HCT116 (cell line): Measurements from ENCODE around the gene EIF4EBP3. TPM values are rescaled to one million over a fixed set of nuclear protein-coding genes. Genes with fewer than 3 reads are reported as not detected.

ENCODE experiments used
- ATAC-seq: fragments of 200-7000 bp; cut with Tn5 transposase; 2 replicates; pipeline ENCODE4 v1.9.1; 2020; ENCODE audit warnings: mild to moderate bottlenecking, moderate library complexity
- BruUV-seq: library from RNA; stranded (reverse); fragments of 400-500 nt; replicated peaks from 2 replicates; lab custom pipeline; 2021; lab: Mats Ljungman, UMichigan
- CTCF ChIA-PET: fragments of 300-600 bp; sonication (Branson Sonifier 250); formaldehyde crosslinking; loops from one replicate; lab custom pipeline; 2021; ENCODE audit warnings: antibody characterized with exemption; lab: Charles Lee
- POLR2A ChIA-PET: fragments of 300-600, 350-600 bp; sonication (Branson Sonifier 250); formaldehyde crosslinking; loops from one replicate; lab custom pipeline; 2021; ENCODE audit warnings: antibody characterized with exemption; lab: Charles Lee
- RAD21 ChIA-PET, 2 experiments: fragments of 300-600 bp; sonication (Branson Sonifier 250); formaldehyde crosslinking; loops; one replicate each; lab custom pipeline; 2023; ENCODE audit warnings: low total read pairs in 2 of 2; ENCODE audit not compliant: uncharacterized antibody in 2 of 2, unreplicated experiment in 2 of 2, low non-redundant PET in 1 of 2; lab: Charles Lee
- DNase-seq: peaks from one replicate; pipeline ENCODE4 v3.0.0-alpha.2; 2010; ENCODE audit warnings: low read depth, low spot score
- H2AFZ ChIP-seq: fragments of 200-600 bp; shearing (Covaris generic), sonication (generic); 2 replicates; pipeline ENCODE4 v1.6.1; 2017; ENCODE audit warnings: low read depth, mixed run types, mixed read lengths, antibody characterized with exemption, low read length; ENCODE audit not compliant: poor library complexity, severe bottlenecking
- H3K27ac ChIP-seq: 2 replicates; pipeline ENCODE4 v1.5.1; 2012; ENCODE audit warnings: low read depth, low read length
- H3K27me3 ChIP-seq: fragments of 200-600 bp; sonication (generic); 2 replicates; pipeline ENCODE4 v1.6.1; 2016; ENCODE audit warnings: mixed run types, low read length, mixed read lengths; ENCODE audit not compliant: insufficient read depth
- H3K36me3 ChIP-seq, 2 experiments: fragments of 200-500 bp in 1 of 2; fragments of 200-600 bp in 1 of 2; sonication (Bioruptor generic) in 1 of 2; sonication (generic) in 1 of 2; 2 replicates each; pipeline versions ENCODE4 v1.5.1 to v1.6.1; 2014 to 2016; ENCODE audit warnings: low read length in 2 of 2, inconsistent platforms in 1 of 2, mixed read lengths in 1 of 2, mixed run types in 1 of 2; ENCODE audit not compliant: insufficient read depth in 2 of 2, control insufficient read depth in 1 of 2
- H3K4me1 ChIP-seq, 2 experiments: fragments of 200-600 bp in 1 of 2; sonication (generic) in 1 of 2; 2 replicates each; pipeline versions ENCODE4 v1.5.1 to v1.6.1; 2012 to 2017; ENCODE audit warnings: low read length in 2 of 2, inconsistent platforms in 1 of 2, mild to moderate bottlenecking in 1 of 2, mixed read lengths in 1 of 2, mixed run types in 1 of 2, moderate library complexity in 1 of 2; ENCODE audit not compliant: insufficient read depth in 2 of 2, control insufficient read depth in 1 of 2
- H3K4me2 ChIP-seq: fragments of 200-600 bp; sonication (generic); 2 replicates; pipeline ENCODE4 v1.6.1; 2017; ENCODE audit warnings: mixed run types, low read length, mixed read lengths
- H3K4me3 ChIP-seq, 2 experiments: fragments of 200-600 bp in 1 of 2; sonication (generic) in 1 of 2; replicated peaks in 1 of 2; 2 replicates each; pipeline ENCODE4 v1.5.1; 2011 to 2016; ENCODE audit warnings: low read length in 2 of 2, control low read depth in 1 of 2, low read depth in 1 of 2, mild to moderate bottlenecking in 1 of 2, mixed read lengths in 1 of 2, mixed run types in 1 of 2
- H3K79me2 ChIP-seq: fragments of 200-600 bp; sonication (generic); 2 replicates; pipeline ENCODE4 v1.6.1; 2017; ENCODE audit warnings: mild to moderate bottlenecking, mixed run types, low read length, moderate library complexity, mixed read lengths; ENCODE audit not compliant: insufficient read depth
- H3K9ac ChIP-seq: fragments of 200-600 bp; sonication (generic); 2 replicates; pipeline ENCODE4 v1.6.1; 2016; ENCODE audit warnings: low read length, mixed read lengths
- H3K9me2 ChIP-seq: fragments of 200-600 bp; sonication (generic), shearing (Covaris generic); 2 replicates; pipeline ENCODE4 v1.6.1; 2017; ENCODE audit warnings: mixed run types, mild to moderate bottlenecking, moderate library complexity; ENCODE audit not compliant: insufficient read depth
- H3K9me3 ChIP-seq, 2 experiments: fragments of 200-500 bp in 1 of 2; fragments of 200-600 bp in 1 of 2; sonication (Bioruptor generic) in 1 of 2; sonication (generic) in 1 of 2; 2 replicates each; pipeline ENCODE4 v1.6.1; 2014 to 2017; ENCODE audit warnings: low read length in 2 of 2, mixed read lengths in 2 of 2, inconsistent platforms in 1 of 2, low read depth in 1 of 2, mild to moderate bottlenecking in 1 of 2, mixed run types in 1 of 2, moderate library complexity in 1 of 2; ENCODE audit not compliant: control insufficient read depth in 1 of 2, insufficient read depth in 1 of 2
- H4K20me1 ChIP-seq: fragments of 200-600 bp; sonication (generic), shearing (Covaris generic); 2 replicates; pipeline ENCODE4 v1.6.1; 2017; ENCODE audit warnings: mixed run types, mild to moderate bottlenecking, moderate library complexity; ENCODE audit not compliant: insufficient read depth
- POLR2A ChIP-seq: IDR thresholded peaks from 2 replicates; pipeline ENCODE4 v1.7.0; 2011; ENCODE audit warnings: borderline replicate concordance; ENCODE audit not compliant: insufficient read depth, insufficient read length; ENCODE audit errors: extremely low read depth
- POLR2AphosphoS5 ChIP-seq: IDR thresholded peaks from 2 replicates; pipeline ENCODE4 v1.6.1; 2011; ENCODE audit warnings: mild to moderate bottlenecking, low read depth, low read length, moderate library complexity
- YY1 ChIP-seq: IDR thresholded peaks from 2 replicates; pipeline ENCODE4 v1.6.1; 2011; ENCODE audit warnings: low read length, low read depth, moderate library complexity, mild to moderate bottlenecking; ENCODE audit not compliant: insufficient replicate concordance; ENCODE audit errors: extremely low read depth
- ZFX ChIP-seq: fragments of 450-650 bp; IDR thresholded peaks from 2 replicates; pipeline ENCODE4 v1.6.1; 2017
- ZNF274 ChIP-seq: fragments of 200-500 bp; sonication (Bioruptor generic); IDR thresholded peaks from 2 replicates; pipeline ENCODE4 v1.6.1; 2014; ENCODE audit warnings: mild to moderate bottlenecking, low read depth, low read length, inconsistent platforms
- intact Hi-C: fragments of 100-400 bp; cut with micrococcal nuclease; formaldehyde crosslinking; loops from 2 replicates; pipeline ENCODE4 v1.10.0; 2022
- total RNA-seq: library from RNA; stranded (reverse); gene quantifications from one replicate; pipeline ENCODE4 v1.2.1, GENCODE V29; 2021; ENCODE audit not compliant: unreplicated experiment
- TF ChIP-seq, protein P1 (sequence below): IDR thresholded peaks from 2 replicates; pipeline ENCODE4 v1.6.1; 2011; ENCODE audit warnings: mild to moderate bottlenecking, low read length, moderate library complexity; ENCODE audit not compliant: insufficient replicate concordance; ENCODE audit errors: extremely low read depth
- TF ChIP-seq, protein P2 (sequence below): IDR thresholded peaks from 2 replicates; pipeline ENCODE4 v1.6.1; 2012; ENCODE audit warnings: low read depth

The EIF4EBP3 gene
- total RNA-seq, 1 experiment from 2014 or later = 6.0 TPM

DNA sequence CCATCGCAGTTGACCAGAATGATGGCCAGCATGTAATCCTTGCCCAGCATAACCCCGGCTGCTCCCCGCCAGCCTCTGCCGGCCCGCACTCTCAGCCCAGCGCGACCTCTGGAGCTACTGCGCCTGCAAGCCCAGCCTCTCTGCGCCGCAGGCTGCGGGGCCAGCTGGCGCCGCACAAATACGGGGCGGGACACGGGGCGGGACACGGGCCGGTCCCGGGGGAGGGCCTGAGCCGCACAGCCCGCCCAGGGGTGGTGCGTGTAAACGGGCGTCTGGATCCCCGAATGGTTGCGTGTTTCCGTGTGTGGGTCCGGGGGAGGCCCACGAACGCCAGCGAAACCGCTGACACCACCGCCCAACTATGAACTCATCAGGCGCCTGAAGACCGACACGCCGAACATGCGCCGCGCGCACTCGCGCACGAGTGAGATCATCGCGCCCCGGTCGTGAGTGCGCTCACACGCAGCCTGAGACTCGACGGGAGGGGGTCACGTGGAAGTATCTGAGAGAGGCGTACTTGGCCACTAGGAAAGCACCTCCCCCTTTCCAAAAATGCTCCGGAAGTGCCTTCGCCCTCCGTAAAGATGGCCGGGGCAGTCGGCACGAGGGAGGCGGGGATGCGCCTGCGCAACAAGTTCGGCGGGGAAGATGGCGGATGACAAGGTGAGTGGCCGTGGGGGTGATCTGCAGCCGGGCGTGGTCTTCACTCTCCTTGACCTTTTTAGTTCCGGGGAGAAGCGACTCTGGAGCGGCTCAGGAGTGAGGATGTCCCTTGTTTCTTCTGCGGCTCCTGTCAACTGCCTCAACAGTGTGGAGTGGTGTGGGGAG lies 16.9 kb downstream of the EIF4EBP3 start, which contains the start of the genes APBB3 and SLC35A4:
TSS of gene APBB3 (minus strand) at position 403 of the 828 bp plus-strand sequence. CDS start at position 50, 353 bp downstream.
TSS of gene SLC35A4 (plus strand) at position 633 of the 828 bp plus-strand sequence. CDS start 2,342 bp downstream, outside the sequence.
- ChIA-PET CTCF (no interaction called here), RAD21 (no interaction called here), POLR2A (no interaction called here)
- intact Hi-C loops = loop anchor here (5.0 kb wide), 1 partner anchor 73 kb away; the partner anchor contains the start of gene TMCO6
- Histone ChIP-seq H3K4me3 (peak within 1 kb of the TSS; percentile 86 to 88), H3K27ac (peak within 1 kb of the TSS; percentile 63), H3K36me3 (peaks cover 0 to 15% of the 10 kb centered on the region in 2 experiments; a peak in 3 of 4 replicates), H3K9me3 (no peaks in the 10 kb centered on the region), H3K9me2 (no peaks in the 10 kb centered on the region), H2AFZ (no peak within 1 kb of the TSS), H3K4me2 (peak within 1 kb of the TSS; percentile 91), H4K20me1 (no peaks in the 10 kb centered on the region), H3K9ac (peak within 1 kb of the TSS; percentile 89), H3K79me2 (peaks cover 27% of the 10 kb centered on the region), H3K27me3 (no peaks in the 10 kb centered on the region), H3K4me1 (peaks cover 7 to 19% of the 10 kb centered on the region in 2 experiments; a peak in 3 of 4 replicates)
- no TSS peak for BruUV-seq
- peak; percentile 89 for ATAC-seq
- TF ChIP-seq POLR2AphosphoS5 (peak; percentile 81), YY1 (peak; percentile 99), ZNF274 (no peak), ZFX (0 out of 2 replicates have a peak, but pooled peaks have one; percentile 31), POLR2A (peak; percentile 54)
- TF ChIP-seq, protein P1, sequence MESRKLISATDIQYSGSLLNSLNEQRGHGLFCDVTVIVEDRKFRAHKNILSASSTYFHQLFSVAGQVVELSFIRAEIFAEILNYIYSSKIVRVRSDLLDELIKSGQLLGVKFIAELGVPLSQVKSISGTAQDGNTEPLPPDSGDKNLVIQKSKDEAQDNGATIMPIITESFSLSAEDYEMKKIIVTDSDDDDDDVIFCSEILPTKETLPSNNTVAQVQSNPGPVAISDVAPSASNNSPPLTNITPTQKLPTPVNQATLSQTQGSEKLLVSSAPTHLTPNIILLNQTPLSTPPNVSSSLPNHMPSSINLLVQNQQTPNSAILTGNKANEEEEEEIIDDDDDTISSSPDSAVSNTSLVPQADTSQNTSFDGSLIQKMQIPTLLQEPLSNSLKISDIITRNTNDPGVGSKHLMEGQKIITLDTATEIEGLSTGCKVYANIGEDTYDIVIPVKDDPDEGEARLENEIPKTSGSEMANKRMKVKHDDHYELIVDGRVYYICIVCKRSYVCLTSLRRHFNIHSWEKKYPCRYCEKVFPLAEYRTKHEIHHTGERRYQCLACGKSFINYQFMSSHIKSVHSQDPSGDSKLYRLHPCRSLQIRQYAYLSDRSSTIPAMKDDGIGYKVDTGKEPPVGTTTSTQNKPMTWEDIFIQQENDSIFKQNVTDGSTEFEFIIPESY = peak; percentile 38
- TF ChIP-seq, protein P2, sequence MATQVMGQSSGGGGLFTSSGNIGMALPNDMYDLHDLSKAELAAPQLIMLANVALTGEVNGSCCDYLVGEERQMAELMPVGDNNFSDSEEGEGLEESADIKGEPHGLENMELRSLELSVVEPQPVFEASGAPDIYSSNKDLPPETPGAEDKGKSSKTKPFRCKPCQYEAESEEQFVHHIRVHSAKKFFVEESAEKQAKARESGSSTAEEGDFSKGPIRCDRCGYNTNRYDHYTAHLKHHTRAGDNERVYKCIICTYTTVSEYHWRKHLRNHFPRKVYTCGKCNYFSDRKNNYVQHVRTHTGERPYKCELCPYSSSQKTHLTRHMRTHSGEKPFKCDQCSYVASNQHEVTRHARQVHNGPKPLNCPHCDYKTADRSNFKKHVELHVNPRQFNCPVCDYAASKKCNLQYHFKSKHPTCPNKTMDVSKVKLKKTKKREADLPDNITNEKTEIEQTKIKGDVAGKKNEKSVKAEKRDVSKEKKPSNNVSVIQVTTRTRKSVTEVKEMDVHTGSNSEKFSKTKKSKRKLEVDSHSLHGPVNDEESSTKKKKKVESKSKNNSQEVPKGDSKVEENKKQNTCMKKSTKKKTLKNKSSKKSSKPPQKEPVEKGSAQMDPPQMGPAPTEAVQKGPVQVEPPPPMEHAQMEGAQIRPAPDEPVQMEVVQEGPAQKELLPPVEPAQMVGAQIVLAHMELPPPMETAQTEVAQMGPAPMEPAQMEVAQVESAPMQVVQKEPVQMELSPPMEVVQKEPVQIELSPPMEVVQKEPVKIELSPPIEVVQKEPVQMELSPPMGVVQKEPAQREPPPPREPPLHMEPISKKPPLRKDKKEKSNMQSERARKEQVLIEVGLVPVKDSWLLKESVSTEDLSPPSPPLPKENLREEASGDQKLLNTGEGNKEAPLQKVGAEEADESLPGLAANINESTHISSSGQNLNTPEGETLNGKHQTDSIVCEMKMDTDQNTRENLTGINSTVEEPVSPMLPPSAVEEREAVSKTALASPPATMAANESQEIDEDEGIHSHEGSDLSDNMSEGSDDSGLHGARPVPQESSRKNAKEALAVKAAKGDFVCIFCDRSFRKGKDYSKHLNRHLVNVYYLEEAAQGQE = no peak
- peak; percentile 95 for DNase-seq
